SU-DHL-6 (cell line): ENCODE results near the gene SNCB.

Experiments
- H2AFZ ChIP-seq: fragments of 200-600 bp; sonication (generic); 2 replicates; pipeline ENCODE4 v1.6.1; 2014; ENCODE audit warnings: low read depth, mild to moderate bottlenecking, moderate library complexity, mixed read lengths, antibody characterized with exemption, low read length; ENCODE audit not compliant: severe bottlenecking
- H3F3A ChIP-seq: fragments of 200-600 bp; shearing (Covaris generic); 2 replicates; pipeline ENCODE4 v1.6.0; 2016; ENCODE audit warnings: antibody characterized with exemption, mild to moderate bottlenecking; ENCODE audit not compliant: insufficient read depth
- H3K27ac ChIP-seq: fragments of 200-600 bp; sonication (generic); 2 replicates; pipeline ENCODE4 v1.5.1; 2016; ENCODE audit warnings: low read depth, mild to moderate bottlenecking, low read length, moderate library complexity, mixed read lengths
- H3K27me3 ChIP-seq: fragments of 200-600 bp; sonication (generic), shearing (Covaris generic); 2 replicates; pipeline ENCODE4 v1.6.0; 2014; ENCODE audit warnings: mild to moderate bottlenecking, low read length
- H3K36me3 ChIP-seq: fragments of 200-600 bp; sonication (generic); 2 replicates; pipeline ENCODE4 v1.6.1; 2014; ENCODE audit warnings: mild to moderate bottlenecking, low read length, mixed read lengths
- H3K4me2 ChIP-seq: fragments of 300-600, 200-600 bp; shearing (Covaris generic), sonication (generic); 2 replicates; pipeline ENCODE4 v1.6.0; 2014; ENCODE audit warnings: low read length, low read depth, mild to moderate bottlenecking; ENCODE audit not compliant: poor library complexity, severe bottlenecking
- H3K4me3 ChIP-seq: fragments of 200-600 bp; sonication (generic); 2 replicates; pipeline ENCODE4 v1.5.1; 2014; ENCODE audit warnings: antibody characterized with exemption, low read length, mild to moderate bottlenecking, mixed read lengths; ENCODE audit not compliant: insufficient read depth, poor library complexity, severe bottlenecking
- H3K79me2 ChIP-seq: fragments of 200-600 bp; sonication (generic); 2 replicates; pipeline ENCODE4 v1.6.1; 2014; ENCODE audit warnings: mild to moderate bottlenecking, low read length, moderate library complexity; ENCODE audit not compliant: insufficient read depth
- H3K9ac ChIP-seq: fragments of 200-600 bp; sonication (generic); 2 replicates; pipeline ENCODE4 v1.7.0; 2014; ENCODE audit warnings: mild to moderate bottlenecking, low read length
- H3K9me2 ChIP-seq: fragments of 200-600 bp; sonication (generic); replicated peaks from 2 replicates; pipeline ENCODE4 v1.6.1; 2014; ENCODE audit warnings: low read length; ENCODE audit not compliant: insufficient read depth
- H3K9me3 ChIP-seq: fragments of 200-600 bp; sonication (generic); 2 replicates; pipeline ENCODE4 v1.6.1; 2014; ENCODE audit warnings: low read length, mixed read lengths; ENCODE audit not compliant: insufficient read depth
- H4K20me1 ChIP-seq: fragments of 200-600 bp; sonication (generic); 2 replicates; pipeline ENCODE4 v1.6.1; 2014; ENCODE audit warnings: low read depth, mild to moderate bottlenecking, antibody characterized with exemption, low read length, moderate library complexity, mixed read lengths
- CTCF ChIP-seq: fragments of 200-600 bp; sonication (generic); IDR thresholded peaks from one replicate; pipeline ENCODE4 v1.5.1; 2017; ENCODE audit warnings: antibody characterized with exemption, mild to moderate bottlenecking, low read length, moderate library complexity; ENCODE audit not compliant: insufficient read depth, poor library complexity, severe bottlenecking
- EZH2phosphoT487 ChIP-seq: fragments of 200-600 bp; sonication (generic), shearing (Covaris generic); conservative IDR thresholded peaks from 2 replicates; pipeline ENCODE4 v1.6.1; 2018; ENCODE audit warnings: mild to moderate bottlenecking, antibody characterized with exemption, low read length, moderate library complexity, mixed read lengths

The SNCB gene

GRCh38 chr5:176575488-176576422 is 54.6 kb downstream of the SNCB start:
- Histone ChIP-seq H3K27me3 (no peaks in the 10 kb centered on the region), H3K4me2 (no peak overlapping the region), H3K9ac (no peak overlapping the region), H3F3A (no peaks in the 10 kb centered on the region), H3K9me3 (no peaks in the 10 kb centered on the region), H3K27ac (no peak overlapping the region), H3K4me3 (no peak overlapping the region), H4K20me1 (no peaks in the 10 kb centered on the region), H3K79me2 (no peaks in the 10 kb centered on the region), H3K9me2 (no peaks in the 10 kb centered on the region), H3K36me3 (no peaks in the 10 kb centered on the region), H2AFZ (no peak overlapping the region)
- TF ChIP-seq CTCF (no peak), EZH2phosphoT487 (no peak)

- H3K4me3 ChIP-seq = no peak overlapping the region
- no peaks in the 10 kb centered on the region for H4K20me1 ChIP-seq
- no peak overlapping the region for H3K9ac ChIP-seq
- no peaks in the 10 kb centered on the region for H3F3A ChIP-seq
- H3K36me3 ChIP-seq = no peaks in the 10 kb centered on the region
- no peaks in the 10 kb centered on the region for H3K79me2 ChIP-seq
- H3K4me2 ChIP-seq = no peak overlapping the region
- H3K27me3 ChIP-seq = no peaks in the 10 kb centered on the region
- no peak overlapping the region for H3K27ac ChIP-seq
- H3K9me3 ChIP-seq = no peaks in the 10 kb centered on the region
- TF ChIP-seq EZH2phosphoT487 (no peak), CTCF (no peak)
- no peaks in the 10 kb centered on the region for H3K9me2 ChIP-seq
- no peak overlapping the region for H2AFZ ChIP-seq
These were observed 55.3 kb downstream of the SNCB start for GRCh38 chr5:176575066-176575465.

GRCh38 chr5:176574297-176574591 is 56.1 kb downstream of the SNCB start:
- Histone ChIP-seq H3K9me3 (no peaks in the 10 kb centered on the region), H2AFZ (no peak overlapping the region), H3K4me2 (no peak overlapping the region), H3F3A (no peaks in the 10 kb centered on the region), H3K27ac (no peak overlapping the region), H3K36me3 (no peaks in the 10 kb centered on the region), H3K9me2 (no peaks in the 10 kb centered on the region), H3K27me3 (no peaks in the 10 kb centered on the region), H3K79me2 (no peaks in the 10 kb centered on the region), H3K9ac (no peak overlapping the region), H4K20me1 (no peaks in the 10 kb centered on the region), H3K4me3 (no peak overlapping the region)
- no peak for TF ChIP-seq CTCF
- no peak for TF ChIP-seq EZH2phosphoT487
